Measurements from ENCODE around the gene CDK18.

Gene CDK18

DNA sequence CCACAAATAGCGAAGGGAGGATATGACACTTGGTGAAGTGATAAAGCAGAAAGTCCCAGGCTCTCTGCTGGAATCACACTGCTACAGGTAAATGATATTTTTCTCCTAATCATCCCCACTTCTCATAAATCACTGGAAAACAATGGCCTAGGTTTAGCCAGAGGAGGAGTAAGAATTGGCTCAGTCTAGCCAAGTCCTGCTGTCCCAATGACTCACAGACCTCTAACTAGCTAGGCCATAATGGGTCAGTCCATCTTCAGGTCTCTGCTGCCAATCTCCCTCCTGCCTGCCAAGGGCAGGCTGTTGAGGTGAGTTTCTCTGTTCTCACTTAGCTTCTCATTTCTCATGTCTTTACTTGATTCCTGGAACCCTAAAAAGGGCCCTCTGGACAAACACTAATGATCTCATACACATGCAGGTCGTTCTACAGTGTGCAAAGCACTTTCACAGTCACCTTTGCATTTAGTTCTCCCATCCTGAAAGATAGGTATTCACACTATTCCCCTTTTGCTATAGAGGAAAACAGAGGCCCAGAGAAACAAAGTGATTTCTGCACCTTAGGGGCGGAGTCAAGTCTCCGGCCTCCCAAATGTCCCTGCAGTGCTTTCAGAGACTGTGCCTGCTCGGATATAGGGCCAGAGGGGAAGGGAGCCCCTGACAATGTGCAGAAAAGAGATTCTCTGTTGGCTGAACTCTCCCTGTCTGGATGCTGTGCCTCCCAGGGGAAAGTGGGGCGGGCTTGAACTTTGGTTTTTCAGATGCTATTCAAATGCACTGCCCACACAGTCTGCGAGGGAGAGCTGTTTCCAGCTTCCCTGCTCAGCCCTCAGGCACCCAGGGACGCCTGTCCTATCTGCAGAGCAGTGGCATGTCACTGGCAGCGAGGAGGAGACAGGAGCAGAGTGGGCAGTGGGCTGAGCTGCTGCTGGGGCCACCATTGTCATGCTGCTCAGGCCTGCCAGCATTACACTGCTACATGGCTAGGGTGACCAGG lies 3.9 kb upstream of the CDK18 start:
- Histone ChIP-seq H3K4me1 (ENCODE audit: low read length) (peaks cover 6% of the 10 kb centered on the region; the same call in 1 of the 2 replicates), H3K4me2 (ENCODE audit: low read depth, low read length) (no peak overlapping the region), H3F3A (ENCODE audit: insufficient read depth, low read length) (peaks cover 5% of the 10 kb centered on the region; the same call in 1 of the 2 replicates), H3K27me3 (replicated peaks; ENCODE audit: insufficient read depth, low read length) (no peaks in the 10 kb centered on the region; the same call in 1 of the 2 replicates), H3K9me3 (replicated peaks; ENCODE audit: insufficient read depth, low read length) (no peaks in the 10 kb centered on the region), H3K79me2 (ENCODE audit: low read length) (no peaks in the 10 kb centered on the region), H3K36me3 (replicated peaks; ENCODE audit: insufficient read depth, low read length) (no peaks in the 10 kb centered on the region), H4K20me1 (ENCODE audit: insufficient read depth, low read length) (no peaks in the 10 kb centered on the region), H3K27ac (ENCODE audit: low read length) (no peak overlapping the region), H3K4me3 (ENCODE audit: low read length) (no peak overlapping the region), H2AFZ (ENCODE audit: low read length) (no peak overlapping the region), H3K9ac (ENCODE audit: low read length) (no peak overlapping the region), H3K9me2 (replicated peaks; ENCODE audit: insufficient read depth, low read length) (no peaks in the 10 kb centered on the region)
- TF ChIP-seq, protein P1, sequence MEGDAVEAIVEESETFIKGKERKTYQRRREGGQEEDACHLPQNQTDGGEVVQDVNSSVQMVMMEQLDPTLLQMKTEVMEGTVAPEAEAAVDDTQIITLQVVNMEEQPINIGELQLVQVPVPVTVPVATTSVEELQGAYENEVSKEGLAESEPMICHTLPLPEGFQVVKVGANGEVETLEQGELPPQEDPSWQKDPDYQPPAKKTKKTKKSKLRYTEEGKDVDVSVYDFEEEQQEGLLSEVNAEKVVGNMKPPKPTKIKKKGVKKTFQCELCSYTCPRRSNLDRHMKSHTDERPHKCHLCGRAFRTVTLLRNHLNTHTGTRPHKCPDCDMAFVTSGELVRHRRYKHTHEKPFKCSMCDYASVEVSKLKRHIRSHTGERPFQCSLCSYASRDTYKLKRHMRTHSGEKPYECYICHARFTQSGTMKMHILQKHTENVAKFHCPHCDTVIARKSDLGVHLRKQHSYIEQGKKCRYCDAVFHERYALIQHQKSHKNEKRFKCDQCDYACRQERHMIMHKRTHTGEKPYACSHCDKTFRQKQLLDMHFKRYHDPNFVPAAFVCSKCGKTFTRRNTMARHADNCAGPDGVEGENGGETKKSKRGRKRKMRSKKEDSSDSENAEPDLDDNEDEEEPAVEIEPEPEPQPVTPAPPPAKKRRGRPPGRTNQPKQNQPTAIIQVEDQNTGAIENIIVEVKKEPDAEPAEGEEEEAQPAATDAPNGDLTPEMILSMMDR (IDR thresholded peaks at IDR 0.05; ENCODE audit: low read length): no peak
- TF ChIP-seq EZH2phosphoT487 (IDR thresholded peaks at IDR 0.05; ENCODE audit: low read length) (no peak), EZH2 (optimal IDR thresholded peaks at IDR 0.05; ENCODE audit: low read depth, low read length) (no peak)
- no peak for DNase-seq

GRCh38 chr1:205502111-205502810 lies 2.2 kb upstream of the CDK18 start:
- no peaks in the 10 kb centered on the region for H3K36me3 ChIP-seq (replicated peaks; ENCODE audit: insufficient read depth, low read length)
- H3K27me3 ChIP-seq (replicated peaks; ENCODE audit: insufficient read depth, low read length): no peaks in the 10 kb centered on the region
- H2AFZ ChIP-seq (ENCODE audit: low read length): no peak overlapping the region

DNA sequence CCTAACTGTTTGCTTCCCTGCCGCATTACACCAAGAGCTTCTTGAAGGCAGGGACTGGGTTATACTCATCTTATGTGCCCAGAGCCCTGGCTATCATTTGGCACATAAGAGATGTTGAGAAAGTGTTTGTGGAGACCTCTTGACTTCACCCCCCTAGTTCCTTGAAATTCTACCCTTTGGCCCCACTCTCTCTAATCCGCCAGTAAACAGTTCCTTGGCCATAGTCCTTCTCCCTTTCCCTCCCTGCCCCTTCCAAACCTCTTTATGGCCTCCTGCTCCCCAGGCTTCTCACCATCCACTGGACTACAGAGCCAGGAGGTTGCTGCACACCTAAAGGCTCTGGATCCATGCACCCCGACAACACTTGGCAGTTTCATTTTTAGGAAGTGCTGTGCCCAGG lies 1.5 kb upstream of the CDK18 start:
- H3F3A ChIP-seq (ENCODE audit: insufficient read depth, low read length): peaks cover 5% of the 10 kb centered on the region; the same call in 1 of the 2 replicates
- H3K36me3 ChIP-seq (replicated peaks; ENCODE audit: insufficient read depth, low read length): no peaks in the 10 kb centered on the region
- no peaks in the 10 kb centered on the region for H3K9me2 ChIP-seq (replicated peaks; ENCODE audit: insufficient read depth, low read length)
- peaks cover 6% of the 10 kb centered on the region; the same call in 1 of the 2 replicates for H3K4me1 ChIP-seq (ENCODE audit: low read length)
- H3K4me2 ChIP-seq (ENCODE audit: low read depth, low read length): no peak overlapping the region
- no peak for DNase-seq
- no peak overlapping the region for H2AFZ ChIP-seq (ENCODE audit: low read length)
- no peaks in the 10 kb centered on the region for H3K9me3 ChIP-seq (replicated peaks; ENCODE audit: insufficient read depth, low read length)
- H3K4me3 ChIP-seq (ENCODE audit: low read length): no peak overlapping the region
- no peak overlapping the region for H3K27ac ChIP-seq (ENCODE audit: low read length)
- H3K79me2 ChIP-seq (ENCODE audit: low read length): no peaks in the 10 kb centered on the region
- no peak for TF ChIP-seq EZH2phosphoT487 (IDR thresholded peaks at IDR 0.05; ENCODE audit: low read length)
- TF ChIP-seq, protein P1 (IDR thresholded peaks at IDR 0.05; ENCODE audit: low read length): no peak
- no peak for TF ChIP-seq EZH2 (optimal IDR thresholded peaks at IDR 0.05; ENCODE audit: low read depth, low read length)
- no peaks in the 10 kb centered on the region for H3K27me3 ChIP-seq (replicated peaks; ENCODE audit: insufficient read depth, low read length)
- H3K9ac ChIP-seq (ENCODE audit: low read length): no peak overlapping the region
- H4K20me1 ChIP-seq (ENCODE audit: insufficient read depth, low read length): no peaks in the 10 kb centered on the region

More at GRCh38 chr1:205502111-205502810, 2.2 kb upstream of the CDK18 start:
- no peaks in the 10 kb centered on the region for H3K79me2 ChIP-seq (ENCODE audit: low read length)
- no peak overlapping the region for H3K4me3 ChIP-seq (ENCODE audit: low read length)
- no peaks in the 10 kb centered on the region for H3K9me2 ChIP-seq (replicated peaks; ENCODE audit: insufficient read depth, low read length)
- H3K4me2 ChIP-seq (ENCODE audit: low read depth, low read length): no peak overlapping the region
- H3K9ac ChIP-seq (ENCODE audit: low read length): no peak overlapping the region
- no peaks in the 10 kb centered on the region for H3K9me3 ChIP-seq (replicated peaks; ENCODE audit: insufficient read depth, low read length)
- no peak for DNase-seq
- no peak overlapping the region for H3K27ac ChIP-seq (ENCODE audit: low read length)
- no peak for TF ChIP-seq EZH2 (optimal IDR thresholded peaks at IDR 0.05; ENCODE audit: low read depth, low read length)
- peaks cover 6% of the 10 kb centered on the region; the same call in 1 of the 2 replicates for H3K4me1 ChIP-seq (ENCODE audit: low read length)
- H4K20me1 ChIP-seq (ENCODE audit: insufficient read depth, low read length): no peaks in the 10 kb centered on the region
- peaks cover 5% of the 10 kb centered on the region; the same call in 1 of the 2 replicates for H3F3A ChIP-seq (ENCODE audit: insufficient read depth, low read length)
